Smooth muscle cell (in vitro differentiated cells): ENCODE measurements around the gene ZNF506. TPM values are rescaled to one million over a fixed set of nuclear protein-coding genes. Genes with fewer than 3 reads are reported as not detected.
"Not testable (repeated sequence)": the region's sequence is repeated elsewhere in the genome, so short reads cannot be mapped to it uniquely, and the experiment has no call there.

Experiments used
- DNase-seq: peaks from one replicate; lab custom pipeline; 2025; ENCODE audit not compliant: unreplicated experiment; lab: John Stamatoyannopoulos, UW
- H2AFZ ChIP-seq: fragments of 200-600 bp; sonication (generic); 2 replicates; pipeline ENCODE4 v1.6.0; 2016; ENCODE audit warnings: antibody characterized with exemption, low read depth, mild to moderate bottlenecking
- H3F3A ChIP-seq: fragments of 200-600 bp; sonication (generic); 2 replicates; pipeline ENCODE4 v1.6.0; 2017; ENCODE audit warnings: antibody characterized with exemption, low read depth
- H3K27ac ChIP-seq: fragments of 200-600 bp; sonication (generic); 2 replicates; pipeline ENCODE4 v1.5.1; 2016; ENCODE audit warnings: low read depth, mild to moderate bottlenecking
- H3K27me3 ChIP-seq: fragments of 200-600 bp; sonication (generic); 2 replicates; pipeline ENCODE4 v1.6.1; 2016; ENCODE audit warnings: low read depth, mild to moderate bottlenecking
- H3K36me3 ChIP-seq: fragments of 200-600 bp; sonication (generic); 2 replicates; pipeline ENCODE4 v1.5.1; 2016; ENCODE audit warnings: low read depth
- H3K4me1 ChIP-seq: fragments of 200-600 bp; sonication (generic); 2 replicates; pipeline ENCODE4 v1.5.1; 2016; ENCODE audit warnings: low read depth
- H3K4me2 ChIP-seq: fragments of 200-600 bp; sonication (generic); 2 replicates; pipeline ENCODE4 v1.6.0; 2016; ENCODE audit warnings: mild to moderate bottlenecking
- H3K4me3 ChIP-seq: fragments of 200-600 bp; sonication (generic); 2 replicates; pipeline ENCODE4 v1.5.1; 2016; ENCODE audit warnings: mild to moderate bottlenecking
- H3K79me2 ChIP-seq: fragments of 200-600 bp; sonication (generic); 2 replicates; pipeline ENCODE4 v1.6.0; 2016; ENCODE audit warnings: low read depth, mild to moderate bottlenecking
- H3K9ac ChIP-seq: fragments of 200-600 bp; sonication (generic); 2 replicates; pipeline ENCODE4 v1.6.0; 2016; ENCODE audit warnings: low read depth
- H3K9me3 ChIP-seq: fragments of 200-600 bp; sonication (generic); replicated peaks from 2 replicates; pipeline ENCODE4 v1.5.1; 2016; ENCODE audit warnings: low read depth
- H4K20me1 ChIP-seq: fragments of 200-600 bp; sonication (generic); 2 replicates; pipeline ENCODE4 v1.6.0; 2016; ENCODE audit warnings: low read depth
- CTCF ChIP-seq: fragments of 200-600 bp; sonication (generic); IDR thresholded peaks from 2 replicates; pipeline ENCODE4 v1.5.1; 2017; ENCODE audit warnings: borderline replicate concordance, mild to moderate bottlenecking, antibody characterized with exemption; ENCODE audit not compliant: insufficient read depth, poor library complexity, severe bottlenecking
- WGBS: methylation state at CpG from one replicate; pipeline ENCODE4 v1.1.7; 2016; ENCODE audit warnings: low lambda C conversion rate; 5-methylcytosine and 5-hydroxymethylcytosine counted together
- polyA plus RNA-seq: library from polyadenylated mRNA; unstranded; fragments of >200 nt; fragmentation: Nextera tagmentation; extraction: Ambion mirVana; gene quantifications from 2 replicates; pipeline ENCODE4 v1.2.1, GENCODE V29; 2016
- total RNA-seq: library from RNA; depleted of rRNA; stranded (reverse); fragments of >200 nt; gene quantifications from 2 replicates; pipeline ENCODE4 v1.2.3, GENCODE V29; 2014

Gene ZNF506
- total and polyA plus RNA-seq, 2 experiments from 2014 or later, result 6.7 to 27.7 TPM

- H3K4me3 ChIP-seq, result peak overlapping the region; percentile 26
- H3K27ac ChIP-seq, result no peak overlapping the region
- H3K27me3 ChIP-seq, result no peaks in the 10 kb centered on the region
- peak overlapping the region; percentile 72 for H3K4me2 ChIP-seq
- H3K36me3 ChIP-seq, result no peaks in the 10 kb centered on the region
- H3F3A ChIP-seq, result no peaks in the 10 kb centered on the region
- H3K79me2 ChIP-seq, result no peaks in the 10 kb centered on the region
- H2AFZ ChIP-seq, result peak overlapping the region; percentile 21
- no peak overlapping the region for H3K9ac ChIP-seq
- no peak for DNase-seq
- no peaks in the 10 kb centered on the region for H3K9me3 ChIP-seq
- TF ChIP-seq CTCF, result no peak
- 52% methylated on average over 23 of the region's 29 CpGs for WGBS
- H3K4me1 ChIP-seq, result no peaks in the 10 kb centered on the region
- H4K20me1 ChIP-seq, result no peaks in the 10 kb centered on the region
Observed at GRCh38 chr19:19860756-19861390, 39.3 kb upstream of the ZNF506 start.

DNA sequence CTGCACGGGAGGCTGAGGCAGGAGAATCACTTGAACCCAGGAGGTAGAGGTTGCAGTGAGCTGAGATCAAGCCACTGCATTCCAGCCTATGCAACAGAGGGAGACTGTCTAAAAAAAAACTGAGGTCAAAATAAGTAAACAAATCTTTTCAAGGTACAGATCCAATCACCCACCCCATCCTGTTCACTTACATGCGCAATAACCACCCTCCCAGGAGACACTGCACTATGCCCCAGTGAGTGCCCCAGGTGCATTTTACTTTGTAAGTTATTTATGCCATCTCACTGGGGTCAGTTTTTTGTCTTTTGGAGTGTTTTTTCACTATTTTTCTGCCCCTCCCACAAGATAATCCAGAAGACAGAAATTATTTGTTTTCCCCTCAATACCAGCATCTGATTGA, 37.2 kb upstream of the ZNF506 start:
- H3K9ac ChIP-seq, result no peak overlapping the region
- H3K4me1 ChIP-seq, result no peaks in the 10 kb centered on the region
- H3F3A ChIP-seq, result no peaks in the 10 kb centered on the region
- no peaks in the 10 kb centered on the region for H3K36me3 ChIP-seq
- H3K79me2 ChIP-seq, result no peaks in the 10 kb centered on the region
- H3K4me2 ChIP-seq, result no peak overlapping the region
- 90% methylated on average over 2 of the region's 2 CpGs for WGBS
- H3K4me3 ChIP-seq, result no peak overlapping the region
- no peaks in the 10 kb centered on the region for H3K27me3 ChIP-seq
- H4K20me1 ChIP-seq, result no peaks in the 10 kb centered on the region
- H3K9me3 ChIP-seq, result no peaks in the 10 kb centered on the region
- no peak for DNase-seq
- no peak overlapping the region for H2AFZ ChIP-seq
- TF ChIP-seq CTCF, result no peak
- no peak overlapping the region for H3K27ac ChIP-seq

DNA sequence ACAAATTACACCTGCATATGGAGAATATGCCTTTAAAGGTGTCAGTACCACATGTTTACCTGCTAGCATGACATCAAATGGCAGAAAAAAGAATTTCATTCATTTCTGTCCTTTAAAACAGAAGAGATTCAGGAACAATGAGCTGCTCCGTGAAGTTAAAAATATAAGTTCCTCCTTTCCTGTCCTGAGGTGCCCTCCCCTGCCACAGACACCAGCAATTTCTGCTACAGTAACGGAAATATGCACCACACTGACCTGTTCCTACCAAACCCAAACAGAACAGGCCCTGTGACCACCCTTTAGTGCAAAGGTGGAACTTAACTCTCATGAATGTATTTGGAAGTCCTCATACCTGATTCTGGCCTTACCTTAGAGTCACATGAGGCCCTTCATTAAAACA, 30.2 kb upstream of the ZNF506 start:
- not testable (repeated sequence) for H3K9me3 ChIP-seq, H3K4me3 ChIP-seq, H3K27ac ChIP-seq, H3K9ac ChIP-seq, H4K20me1 ChIP-seq, H3K27me3 ChIP-seq, H3K79me2 ChIP-seq, H3K4me1 ChIP-seq, DNase-seq, H2AFZ ChIP-seq, H3K36me3 ChIP-seq, H3K4me2 ChIP-seq, H3F3A ChIP-seq
- WGBS, result 88% methylated on average over 2 of the region's 2 CpGs

DNA sequence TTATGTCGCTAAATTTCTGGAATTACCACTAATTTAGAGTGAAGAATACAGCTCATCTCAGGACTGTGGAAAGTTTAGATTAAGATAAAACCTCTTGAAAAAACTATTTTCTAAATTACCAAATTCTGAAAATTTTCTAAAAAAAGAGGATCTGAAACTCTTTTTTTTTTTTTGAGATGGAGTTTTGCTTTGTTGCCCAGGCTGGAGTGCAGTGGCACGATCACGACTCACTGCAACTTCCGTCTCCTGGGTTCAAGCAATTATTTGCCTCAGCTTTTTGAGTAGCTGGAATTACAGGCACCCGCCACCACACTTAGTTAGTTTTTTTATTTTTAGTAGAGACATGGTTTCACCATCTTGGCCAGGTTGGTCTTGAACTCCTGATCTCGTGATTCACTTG, 27.5 kb upstream of the ZNF506 start:
- Histone ChIP-seq H3K79me2 (no peaks in the 10 kb centered on the region), H3F3A (no peaks in the 10 kb centered on the region), H3K4me1 (no peaks in the 10 kb centered on the region), H3K27ac (no peak overlapping the region), H3K9ac (no peak overlapping the region), H3K4me3 (no peak overlapping the region), H3K9me3 (peaks cover 8% of the 10 kb centered on the region), H2AFZ (no peak overlapping the region), H3K4me2 (no peak overlapping the region), H4K20me1 (no peaks in the 10 kb centered on the region), H3K27me3 (no peaks in the 10 kb centered on the region), H3K36me3 (no peaks in the 10 kb centered on the region)
- no peak for TF ChIP-seq CTCF
- no peak for DNase-seq
- 97% methylated on average over 6 of the region's 6 CpGs for WGBS
